HFFc6 (cell line): ENCODE results near the gene ANXA4. TPM values are rescaled to one million over a fixed set of nuclear protein-coding genes. Genes with fewer than 3 reads are reported as not detected.
A peak's percentile ranks its signal among the peaks of the same experiment; 100 is the strongest.
"Not testable (repeated sequence)": the region's sequence is repeated elsewhere in the genome, so short reads cannot be mapped to it uniquely, and the experiment has no call there.

Experiments used
- DNase-seq: peaks from one replicate; pipeline ENCODE4 v3.0.0-alpha.2; 2018
- H3K27ac Mint-ChIP-seq: 2 replicates; pipeline ENCODE4 v1.8.0; 2020; ENCODE audit warnings: mild to moderate bottlenecking, mixed read lengths
- H3K27me3 Mint-ChIP-seq: 2 replicates; pipeline ENCODE4 v1.8.0; 2021; ENCODE audit warnings: mild to moderate bottlenecking, moderate library complexity, mixed read lengths; ENCODE audit not compliant: insufficient read depth
- H3K36me3 Mint-ChIP-seq: 2 replicates; pipeline ENCODE4 v1.8.0; 2021; ENCODE audit warnings: low read depth, mixed read lengths
- H3K4me1 Mint-ChIP-seq: 2 replicates; pipeline ENCODE4 v1.8.0; 2020; ENCODE audit warnings: low read depth, mixed read lengths
- H3K4me3 Mint-ChIP-seq: 2 replicates; pipeline ENCODE4 v1.8.0; 2020; ENCODE audit warnings: mild to moderate bottlenecking, moderate library complexity, mixed read lengths
- H3K9me3 Mint-ChIP-seq: 2 replicates; pipeline ENCODE4 v1.8.0; 2020; ENCODE audit warnings: mild to moderate bottlenecking, mixed read lengths
- total RNA-seq, 6 experiments: library from RNA; stranded (reverse); fragmentation: NEBNext Ultra II Directional; extraction: Animal tissue kit (Norgen Biotek cat#: 25700); gene quantifications; 2 replicates in 1 of 6; 3 replicates in 5 of 6; pipeline ENCODE4 v1.2.3, GENCODE V29; 2021
- TF ChIP-seq, protein P1 (sequence below): fragments of 200-600 bp; sonication (generic); IDR thresholded peaks from 2 replicates; pipeline ENCODE4 v1.5.0; 2021; ENCODE audit warnings: antibody characterized with exemption, mild to moderate bottlenecking

ANXA4 gene
- total RNA-seq, 6 experiments from 2014 or later: 92.8 to 112 (median 96.1) TPM

GRCh38 chr2:69827796-69828540 lies 86.0 kb downstream of the ANXA4 start:
- peaks cover 34% of the 10 kb centered on the region for H3K4me1 Mint-ChIP-seq
- TF ChIP-seq, protein P1, sequence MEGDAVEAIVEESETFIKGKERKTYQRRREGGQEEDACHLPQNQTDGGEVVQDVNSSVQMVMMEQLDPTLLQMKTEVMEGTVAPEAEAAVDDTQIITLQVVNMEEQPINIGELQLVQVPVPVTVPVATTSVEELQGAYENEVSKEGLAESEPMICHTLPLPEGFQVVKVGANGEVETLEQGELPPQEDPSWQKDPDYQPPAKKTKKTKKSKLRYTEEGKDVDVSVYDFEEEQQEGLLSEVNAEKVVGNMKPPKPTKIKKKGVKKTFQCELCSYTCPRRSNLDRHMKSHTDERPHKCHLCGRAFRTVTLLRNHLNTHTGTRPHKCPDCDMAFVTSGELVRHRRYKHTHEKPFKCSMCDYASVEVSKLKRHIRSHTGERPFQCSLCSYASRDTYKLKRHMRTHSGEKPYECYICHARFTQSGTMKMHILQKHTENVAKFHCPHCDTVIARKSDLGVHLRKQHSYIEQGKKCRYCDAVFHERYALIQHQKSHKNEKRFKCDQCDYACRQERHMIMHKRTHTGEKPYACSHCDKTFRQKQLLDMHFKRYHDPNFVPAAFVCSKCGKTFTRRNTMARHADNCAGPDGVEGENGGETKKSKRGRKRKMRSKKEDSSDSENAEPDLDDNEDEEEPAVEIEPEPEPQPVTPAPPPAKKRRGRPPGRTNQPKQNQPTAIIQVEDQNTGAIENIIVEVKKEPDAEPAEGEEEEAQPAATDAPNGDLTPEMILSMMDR: no peak
- no peaks in the 10 kb centered on the region for H3K27me3 Mint-ChIP-seq
- H3K4me3 Mint-ChIP-seq: peak overlapping the region; percentile 92; the same call in 1 of the 2 replicates
- DNase-seq: no peak
- H3K36me3 Mint-ChIP-seq: no peaks in the 10 kb centered on the region
- H3K27ac Mint-ChIP-seq: peak overlapping the region; percentile 97
- no peaks in the 10 kb centered on the region for H3K9me3 Mint-ChIP-seq

DNA sequence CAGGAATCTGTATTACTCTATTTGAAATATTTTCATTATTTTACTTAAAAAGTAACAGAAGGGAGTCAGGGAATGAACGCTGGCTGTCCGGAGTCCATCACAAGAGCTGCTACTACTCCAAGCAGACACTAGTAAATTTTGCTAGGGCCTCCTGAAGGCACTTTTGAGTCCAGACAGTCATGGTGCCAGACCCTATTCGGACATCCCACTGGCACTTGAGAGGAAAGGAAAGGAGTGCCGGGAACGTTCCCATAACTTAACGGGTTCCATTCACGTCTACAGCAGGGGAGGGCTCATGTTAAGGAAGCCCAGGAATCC lies 87.0 kb downstream of the ANXA4 start:
- peak overlapping the region; percentile 92 for H3K4me3 Mint-ChIP-seq
- H3K36me3 Mint-ChIP-seq: no peaks in the 10 kb centered on the region
- peaks cover 40% of the 10 kb centered on the region for H3K4me1 Mint-ChIP-seq
- H3K9me3 Mint-ChIP-seq: no peaks in the 10 kb centered on the region
- H3K27ac Mint-ChIP-seq: peak overlapping the region; percentile 97
- TF ChIP-seq, protein P1: no peak
- no peak for DNase-seq
- H3K27me3 Mint-ChIP-seq: no peaks in the 10 kb centered on the region

DNA sequence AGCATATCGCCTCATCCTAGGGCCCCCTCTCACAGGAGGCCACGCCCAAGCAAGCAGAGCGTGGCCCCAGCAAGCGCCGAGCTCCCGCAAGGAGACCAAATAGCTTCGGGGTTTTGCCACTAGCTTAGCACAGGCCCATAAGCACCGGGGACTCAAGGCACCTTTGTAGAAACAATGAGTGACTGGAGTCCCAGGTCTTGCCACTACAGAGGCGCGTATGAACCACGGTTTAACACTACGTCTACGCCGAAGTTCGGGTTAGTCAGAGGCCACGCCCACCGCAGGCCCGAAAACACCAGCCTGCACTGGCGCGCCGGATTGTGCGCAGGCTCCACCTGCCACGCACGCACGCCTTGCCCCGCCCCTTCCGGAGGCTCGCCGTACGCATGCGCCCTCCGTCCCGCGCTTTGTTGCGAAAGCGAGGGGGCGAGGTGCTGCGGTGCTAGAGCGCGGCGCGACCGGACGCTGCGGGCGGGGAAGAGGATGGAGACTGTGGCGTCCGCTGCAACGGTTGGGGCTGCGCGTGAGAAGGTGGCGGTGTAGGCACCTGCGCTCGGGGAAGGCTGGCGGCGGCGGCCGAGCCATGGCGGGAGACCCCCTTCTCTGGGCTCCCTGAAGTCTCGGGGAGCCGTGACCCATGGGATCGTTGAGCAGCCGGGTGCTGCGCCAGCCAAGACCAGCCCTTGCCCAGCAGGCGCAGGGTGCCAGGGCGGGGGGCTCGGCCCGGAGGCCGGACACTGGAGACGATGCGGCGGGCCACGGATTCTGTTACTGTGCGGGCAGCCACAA lies 87.5 kb downstream of the ANXA4 start, which contains the start of gene GMCL1:
TSS of gene GMCL1 (plus strand) at position 405 of the 789 bp plus-strand sequence. CDS start at position 638, 233 bp downstream.
- H3K36me3 Mint-ChIP-seq: no peaks in the 10 kb centered on the region

DNA sequence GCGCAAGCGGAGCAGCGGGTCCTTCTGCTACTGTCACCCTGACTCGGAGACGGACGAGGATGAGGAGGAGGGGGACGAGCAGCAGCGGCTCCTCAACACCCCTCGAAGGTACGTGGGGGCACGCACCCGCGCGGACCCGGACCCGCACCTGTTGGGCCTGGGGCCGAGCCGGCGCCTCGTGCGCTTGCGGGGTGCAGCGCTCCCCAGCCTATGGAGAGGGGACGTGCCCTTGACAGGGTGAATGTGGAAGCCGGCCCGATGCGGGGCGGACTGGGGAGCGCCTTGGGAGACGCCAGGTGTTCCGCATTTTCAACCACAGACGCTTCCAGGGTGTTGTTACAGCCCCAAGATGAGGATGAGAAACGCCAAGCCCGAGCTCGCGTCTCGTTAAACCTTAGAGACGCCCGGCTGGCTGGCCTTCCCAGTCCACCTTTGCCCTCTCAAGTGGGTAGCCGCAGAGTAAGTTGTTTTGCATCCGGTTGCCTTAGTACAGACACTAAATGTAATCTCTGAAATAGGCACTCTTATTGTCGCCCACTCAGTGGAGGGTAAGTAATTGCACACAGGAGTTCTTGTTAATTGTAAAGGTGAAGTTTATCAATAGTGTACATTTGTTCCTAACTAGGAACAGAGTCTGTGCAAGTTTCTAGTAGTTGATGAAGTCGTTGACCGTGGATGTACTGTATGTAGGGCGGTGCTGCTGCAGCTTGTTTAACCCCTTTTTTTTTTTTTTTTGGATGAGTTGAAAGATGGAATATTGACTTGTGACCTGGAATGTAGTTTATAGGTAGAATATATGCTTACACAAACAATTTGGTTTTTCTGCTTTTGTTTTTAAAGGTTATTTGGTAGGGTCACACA lies 88.3 kb downstream of the ANXA4 start:
- TF ChIP-seq, protein P1: no peak
- Mint-ChIP-seq H3K4me1 (peaks cover 44% of the 10 kb centered on the region), H3K27me3 (no peaks in the 10 kb centered on the region), H3K9me3 (no peaks in the 10 kb centered on the region), H3K4me3 (peak overlapping the region; percentile 92), H3K27ac (peak overlapping the region; percentile 80), H3K36me3 (no peaks in the 10 kb centered on the region)
- peak; percentile 13 for DNase-seq

More for the DNA sequence above, 87.5 kb downstream of the ANXA4 start, which contains the start of gene GMCL1:
- Mint-ChIP-seq H3K27ac (peak within 1 kb of the TSS; percentile 97), H3K4me3 (peak within 1 kb of the TSS; percentile 92), H3K4me1 (peaks cover 44% of the 10 kb centered on the region), H3K9me3 (no peaks in the 10 kb centered on the region), H3K27me3 (no peaks in the 10 kb centered on the region)
- TF ChIP-seq, protein P1: no peak
- DNase-seq: peak; percentile 95

GRCh38 chr2:69830906-69831241 lies 88.9 kb downstream of the ANXA4 start:
- H3K9me3 Mint-ChIP-seq, H3K36me3 Mint-ChIP-seq, H3K27me3 Mint-ChIP-seq, DNase-seq: not testable (repeated sequence)
- Mint-ChIP-seq H3K27ac (peak overlapping the region; percentile 80; the same call in 1 of the 2 replicates), H3K4me1 (peaks cover 44% of the 10 kb centered on the region), H3K4me3 (peak overlapping the region; percentile 92)
